ENCODE data around the gene SCN1B. TPM values are rescaled to one million over a fixed set of nuclear protein-coding genes. Genes with fewer than 3 reads are reported as not detected.
A peak's percentile ranks its signal among the peaks of the same experiment; 100 is the strongest.

The SCN1B gene
- total and polyA plus RNA-seq, 4 donors: 1.5 to 12.6 (median 9.0) TPM

DNA sequence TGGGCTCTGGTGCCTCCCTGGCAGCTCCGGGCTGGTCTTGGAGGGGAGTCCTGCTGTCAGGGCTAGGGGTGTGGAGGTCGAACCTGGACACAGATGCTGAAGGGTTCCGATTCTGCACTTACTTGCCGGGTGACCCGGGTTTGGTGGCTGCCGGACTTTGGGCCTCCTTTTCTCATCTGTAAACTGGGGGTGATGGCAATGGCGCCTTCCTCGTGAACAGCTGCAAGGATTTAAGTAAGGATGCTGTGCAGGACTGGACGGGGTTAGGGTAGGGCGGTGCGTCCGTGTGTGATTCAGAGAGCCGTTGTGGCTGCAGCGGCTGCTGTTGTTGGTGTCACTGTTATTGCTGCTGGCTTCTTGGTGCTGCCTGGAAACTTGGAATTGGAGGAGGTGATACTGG is 13.6 kb downstream of the SCN1B start:
- H3K9ac ChIP-seq (ENCODE audit: insufficient read depth in 1 of 2, low read length in 2 of 2): no peak overlapping the region
- no peak overlapping the region for H3K27ac ChIP-seq (ENCODE audit: low read depth in 1 of 2, low read length in 1 of 2)
- no peaks in the 10 kb centered on the region for H3K27me3 ChIP-seq (ENCODE audit: control insufficient read depth in 3 of 3, insufficient read depth in 3 of 3, low read length in 2 of 3)
- H3K9me3 ChIP-seq (ENCODE audit: control insufficient read depth in 4 of 4, insufficient read depth in 3 of 4, low read length in 3 of 4): no peaks in the 10 kb centered on the region
- H3K4me1 ChIP-seq (ENCODE audit: control insufficient read depth in 5 of 5, insufficient read depth in 5 of 5, low read length in 5 of 5): peaks cover 4 to 23% (median 18%) of the 10 kb centered on the region in 5 donors
- TF ChIP-seq, protein P1, sequence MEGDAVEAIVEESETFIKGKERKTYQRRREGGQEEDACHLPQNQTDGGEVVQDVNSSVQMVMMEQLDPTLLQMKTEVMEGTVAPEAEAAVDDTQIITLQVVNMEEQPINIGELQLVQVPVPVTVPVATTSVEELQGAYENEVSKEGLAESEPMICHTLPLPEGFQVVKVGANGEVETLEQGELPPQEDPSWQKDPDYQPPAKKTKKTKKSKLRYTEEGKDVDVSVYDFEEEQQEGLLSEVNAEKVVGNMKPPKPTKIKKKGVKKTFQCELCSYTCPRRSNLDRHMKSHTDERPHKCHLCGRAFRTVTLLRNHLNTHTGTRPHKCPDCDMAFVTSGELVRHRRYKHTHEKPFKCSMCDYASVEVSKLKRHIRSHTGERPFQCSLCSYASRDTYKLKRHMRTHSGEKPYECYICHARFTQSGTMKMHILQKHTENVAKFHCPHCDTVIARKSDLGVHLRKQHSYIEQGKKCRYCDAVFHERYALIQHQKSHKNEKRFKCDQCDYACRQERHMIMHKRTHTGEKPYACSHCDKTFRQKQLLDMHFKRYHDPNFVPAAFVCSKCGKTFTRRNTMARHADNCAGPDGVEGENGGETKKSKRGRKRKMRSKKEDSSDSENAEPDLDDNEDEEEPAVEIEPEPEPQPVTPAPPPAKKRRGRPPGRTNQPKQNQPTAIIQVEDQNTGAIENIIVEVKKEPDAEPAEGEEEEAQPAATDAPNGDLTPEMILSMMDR (IDR thresholded peaks at IDR 0.05; ENCODE audit: control extremely low read depth, extremely low read depth): no peak
- no peaks in the 10 kb centered on the region for H3K36me3 ChIP-seq (ENCODE audit: control insufficient read depth in 4 of 4, insufficient read depth in 4 of 4, low read length in 4 of 4)
- 90 to 94% methylated on average over 14 of the region's 14 CpGs for WGBS, 2 donors
- no peak for ATAC-seq (ENCODE audit: insufficient read depth, low FRiP score)
- no peak for DNase-seq
- H3K4me3 ChIP-seq: no peak overlapping the region

DNA sequence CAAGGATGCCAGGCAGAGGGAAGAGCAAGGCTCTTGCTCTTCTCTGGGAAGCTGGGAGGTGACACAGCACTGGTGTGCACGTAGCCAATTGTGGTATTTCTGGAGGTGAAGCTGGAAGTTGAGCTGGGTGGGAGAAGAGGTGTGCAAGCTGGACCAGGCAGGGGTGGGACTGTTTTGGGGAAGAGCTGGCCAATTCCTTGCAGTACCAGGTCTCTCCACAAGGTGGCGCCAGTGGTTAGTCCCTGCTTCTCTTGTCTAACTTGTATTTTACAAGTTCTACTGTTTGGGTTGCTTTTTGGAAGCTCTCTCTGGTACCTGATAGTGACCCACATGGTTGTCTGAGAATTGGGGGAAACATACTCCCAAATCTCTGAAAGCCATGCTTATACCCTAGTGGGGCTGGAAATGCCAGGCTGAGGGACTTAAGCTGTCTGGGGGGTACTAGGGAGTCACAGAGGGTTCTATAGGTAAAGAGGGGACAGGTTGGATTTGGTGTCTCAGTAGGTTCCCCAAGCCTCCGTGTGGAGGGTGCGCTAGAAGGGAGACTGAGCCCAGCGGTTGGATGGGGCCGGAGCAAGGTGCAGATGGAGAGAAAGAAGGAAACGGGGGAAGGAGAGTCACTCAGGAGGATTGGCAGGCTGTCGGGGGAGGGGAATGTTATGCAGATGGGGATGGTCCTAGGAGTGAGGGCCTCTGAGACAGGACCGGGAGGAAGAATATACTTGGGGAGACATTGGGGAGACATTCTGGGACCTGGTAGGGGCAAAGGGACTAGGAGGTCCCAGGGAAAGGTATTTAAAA is 14.2 kb downstream of the SCN1B start:
- 65 to 71% methylated on average over 9 of the region's 9 CpGs for WGBS, 2 donors
- Histone ChIP-seq H3K4me3 (no peak overlapping the region), H3K27ac (ENCODE audit: low read depth in 1 of 2, low read length in 1 of 2) (no peak overlapping the region), H3K27me3 (ENCODE audit: control insufficient read depth in 3 of 3, insufficient read depth in 3 of 3, low read length in 2 of 3) (no peaks in the 10 kb centered on the region), H3K9ac (ENCODE audit: insufficient read depth in 1 of 2, low read length in 2 of 2) (no peak overlapping the region), H3K4me1 (ENCODE audit: control insufficient read depth in 5 of 5, insufficient read depth in 5 of 5, low read length in 5 of 5) (peaks cover 3 to 19% (median 16%) of the 10 kb centered on the region in 5 donors), H3K36me3 (ENCODE audit: control insufficient read depth in 4 of 4, insufficient read depth in 4 of 4, low read length in 4 of 4) (no peaks in the 10 kb centered on the region), H3K9me3 (ENCODE audit: control insufficient read depth in 4 of 4, insufficient read depth in 3 of 4, low read length in 3 of 4) (no peaks in the 10 kb centered on the region)
- ATAC-seq (ENCODE audit: insufficient read depth, low FRiP score) (no peak), DNase-seq (peak; percentile 45 to 50 (median 46))
- TF ChIP-seq, protein P1 (IDR thresholded peaks at IDR 0.05; ENCODE audit: control extremely low read depth, extremely low read depth): peak; percentile 83

DNA sequence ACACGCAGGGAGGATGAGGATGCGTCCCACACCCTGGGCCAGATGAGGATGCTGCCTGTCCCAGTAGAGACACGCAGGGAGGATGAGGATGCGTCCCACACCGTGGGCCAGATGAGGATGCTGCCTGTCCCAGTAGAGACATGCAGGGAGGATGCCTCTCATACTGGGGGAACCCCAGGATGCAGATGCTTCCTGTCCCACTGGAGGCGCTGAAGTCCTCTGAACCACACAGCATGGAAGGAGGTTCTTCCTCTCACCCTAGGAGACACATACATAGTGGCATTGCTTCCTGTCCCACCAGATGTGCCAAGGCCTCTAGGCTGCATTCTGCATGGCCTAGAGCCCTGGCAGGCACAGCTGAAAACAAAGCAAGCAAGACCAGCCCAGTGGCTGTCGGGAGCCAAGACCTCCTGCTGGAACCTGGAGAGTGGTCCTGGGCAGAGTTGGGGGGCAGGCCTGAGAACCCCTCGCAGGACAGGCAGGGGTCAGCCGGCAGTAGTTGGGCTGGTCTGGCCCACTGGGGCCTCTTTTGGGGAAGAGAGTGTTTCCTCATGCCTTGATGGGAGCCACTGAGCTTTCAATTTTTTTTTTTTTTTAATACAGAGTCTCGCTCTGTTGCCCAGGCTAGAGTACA is 15.5 kb downstream of the SCN1B start:
- no peak for ATAC-seq (ENCODE audit: insufficient read depth, low FRiP score)

More for the DNA sequence above, 15.5 kb downstream of the SCN1B start:
- DNase-seq: peak; percentile 31 to 61 (median 57)
- Histone ChIP-seq H3K27me3 (ENCODE audit: control insufficient read depth in 3 of 3, insufficient read depth in 3 of 3, low read length in 2 of 3) (no peaks in the 10 kb centered on the region), H3K9me3 (ENCODE audit: control insufficient read depth in 4 of 4, insufficient read depth in 3 of 4, low read length in 3 of 4) (no peaks in the 10 kb centered on the region), H3K27ac (ENCODE audit: low read depth in 1 of 2, low read length in 1 of 2) (no peak overlapping the region), H3K4me1 (ENCODE audit: control insufficient read depth in 5 of 5, insufficient read depth in 5 of 5, low read length in 5 of 5) (peaks cover 0 to 9% (median 6%) of the 10 kb centered on the region in 5 donors), H3K4me3 (no peak overlapping the region), H3K9ac (ENCODE audit: insufficient read depth in 1 of 2, low read length in 2 of 2) (no peak overlapping the region), H3K36me3 (ENCODE audit: control insufficient read depth in 4 of 4, insufficient read depth in 4 of 4, low read length in 4 of 4) (no peaks in the 10 kb centered on the region)
- WGBS, 2 donors: 24 to 41% methylated on average over 10 of the region's 10 CpGs
- TF ChIP-seq, protein P1 (IDR thresholded peaks at IDR 0.05; ENCODE audit: control extremely low read depth, extremely low read depth): no peak
